Endometrial microvascular endothelial cells (primary cell): ENCODE data around the gene OR1F1. TPM values are rescaled to one million over a fixed set of nuclear protein-coding genes. Genes with fewer than 3 reads are reported as not detected.
"Not testable (repeated sequence)": the region's sequence is repeated elsewhere in the genome, so short reads cannot be mapped to it uniquely, and the experiment has no call there.

Experiments used
- in situ Hi-C: cut with HindIII; loops from 2 replicates; pipeline ENCODE4 v1.10.0; 2017; ENCODE audit warnings: low sequenced_read_pairs, low pct_unique_long_range_greater_than_20kb; ENCODE audit errors: inconsistent ontology term
- total RNA-seq: library from RNA; depleted of rRNA; stranded (reverse); fragments of >200 nt; gene quantifications from one replicate; pipeline ENCODE4 v1.2.3, GENCODE V29; 2015; ENCODE audit errors: inconsistent ontology term

Gene OR1F1
- total RNA-seq, 1 donor from 2014 or later = not detected

DNA sequence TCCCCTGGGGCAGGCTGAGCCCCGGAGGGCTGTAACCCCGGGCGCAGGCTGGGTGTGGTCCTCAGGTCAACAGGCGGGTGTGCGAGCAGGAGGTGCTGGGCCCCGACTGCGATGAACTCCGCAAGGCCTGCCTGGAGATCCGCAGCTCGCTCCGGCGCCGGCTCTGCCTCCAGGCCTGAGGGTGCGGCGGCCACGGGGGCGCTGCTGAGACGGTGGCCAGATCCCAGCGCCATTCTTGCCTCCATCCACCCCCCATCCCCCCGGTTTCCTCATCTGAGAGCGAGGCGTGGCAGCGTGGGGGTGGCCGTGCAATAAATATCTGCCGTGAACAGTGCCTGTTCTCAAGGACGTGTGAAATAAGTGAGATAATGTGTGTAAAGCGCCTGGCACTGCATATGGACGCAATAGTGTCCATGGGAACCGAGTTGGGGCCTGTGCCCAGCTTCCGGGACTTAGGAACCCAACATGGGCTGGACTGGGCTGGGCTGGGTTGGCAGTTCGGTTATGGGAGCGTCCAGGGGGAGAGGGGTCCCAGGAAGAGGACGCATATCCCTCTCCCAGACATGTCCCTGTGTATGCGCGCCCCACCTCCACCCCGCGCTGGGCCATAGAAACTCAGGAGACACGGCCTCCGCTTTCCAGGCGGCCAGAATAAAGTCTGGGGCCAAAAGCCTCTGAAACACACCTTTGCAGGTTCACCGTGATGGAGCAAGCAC, 38.2 kb upstream of the OR1F1 start:
- in situ Hi-C loops = no loop called here

DNA sequence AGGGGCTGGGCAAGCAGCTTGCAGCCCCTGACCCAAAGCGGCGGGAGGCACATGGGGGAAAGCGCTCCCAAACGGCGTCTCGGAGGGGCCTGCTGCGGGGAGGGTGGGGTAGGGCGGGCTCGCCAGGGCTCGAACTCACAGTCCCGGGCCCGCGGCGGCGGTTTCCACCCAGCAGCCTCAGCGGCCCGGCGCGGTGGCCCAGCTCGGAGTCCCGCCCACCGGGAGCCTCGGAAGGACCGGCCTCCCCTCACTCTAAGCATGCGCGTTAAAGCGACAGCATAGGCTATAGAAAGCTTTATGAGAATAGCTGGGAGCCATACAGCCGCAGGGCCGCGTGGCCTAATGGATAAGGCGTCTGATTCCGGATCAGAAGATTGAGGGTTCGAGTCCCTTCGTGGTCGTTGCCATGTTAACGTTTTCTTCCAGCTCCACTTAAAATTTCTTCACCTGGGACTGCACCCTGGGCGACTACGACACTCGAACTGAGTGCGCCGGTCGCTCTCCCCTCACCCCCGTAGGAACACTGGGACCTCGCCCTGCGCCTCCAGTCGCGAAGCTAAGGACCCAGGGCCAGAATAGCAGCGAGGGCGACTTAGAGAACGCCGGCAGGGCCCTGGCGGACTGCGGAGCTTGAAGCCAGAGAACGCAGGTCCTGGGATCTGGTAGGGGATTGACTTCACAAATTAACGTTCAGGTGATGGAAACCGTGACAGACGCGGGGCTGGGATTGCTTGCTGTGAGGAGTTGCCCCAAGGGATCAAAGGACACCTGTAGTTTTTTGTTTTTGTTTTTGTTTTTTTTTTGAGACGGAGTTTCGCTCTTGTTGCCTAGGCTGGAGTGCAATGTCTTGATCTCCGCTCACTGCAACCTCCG, 37.4 kb upstream of the OR1F1 start:
- in situ Hi-C loops = no loop called here

DNA sequence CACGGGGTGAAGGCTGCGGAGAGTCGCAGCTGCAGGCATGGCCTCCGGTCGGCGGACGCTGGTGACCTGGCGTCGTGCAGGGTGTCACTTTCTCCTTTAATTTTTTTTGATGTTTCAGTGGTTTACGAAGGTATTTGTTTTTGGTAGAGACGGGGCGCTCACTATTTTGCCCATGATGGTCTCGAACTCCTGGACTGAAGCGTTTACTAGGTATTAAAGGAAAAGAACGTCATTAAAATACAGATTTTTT, 36.1 kb upstream of the OR1F1 start:
- in situ Hi-C loops = no loop called here

DNA sequence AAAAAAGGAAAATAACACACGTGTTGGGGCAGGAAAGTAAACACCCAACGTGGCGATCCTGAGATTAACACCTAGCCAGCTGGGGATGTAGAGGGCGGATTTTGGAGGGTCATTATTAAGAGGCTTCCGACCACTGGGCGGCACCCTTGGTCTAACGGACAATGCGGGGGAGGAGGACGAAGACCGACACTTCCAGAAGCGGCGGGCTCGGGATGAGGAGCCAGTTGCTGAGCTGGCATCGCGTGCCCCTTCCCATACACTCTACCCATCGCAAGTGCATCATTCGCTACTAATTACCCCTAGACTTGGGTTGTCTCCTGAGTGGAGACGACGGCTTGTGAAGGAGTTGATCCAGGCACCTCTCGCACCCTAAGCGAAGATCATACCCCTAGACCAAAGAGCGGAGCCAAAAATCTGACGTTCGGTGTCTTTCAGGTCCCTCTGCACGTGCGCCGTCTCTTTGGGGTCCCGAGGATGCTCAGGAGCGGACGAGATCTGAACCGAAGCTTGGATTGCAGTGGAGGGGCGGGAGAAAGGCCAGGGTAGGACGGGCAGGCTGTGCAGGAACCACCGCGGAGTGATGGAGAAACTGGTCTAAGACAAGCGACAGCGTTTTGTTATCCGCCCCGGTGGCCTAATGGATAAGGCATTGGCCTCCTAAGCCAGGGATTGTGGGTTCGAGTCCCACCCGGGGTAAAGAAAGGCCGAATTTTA, 35.6 kb upstream of the OR1F1 start:
- in situ Hi-C loops = no loop called here

DNA sequence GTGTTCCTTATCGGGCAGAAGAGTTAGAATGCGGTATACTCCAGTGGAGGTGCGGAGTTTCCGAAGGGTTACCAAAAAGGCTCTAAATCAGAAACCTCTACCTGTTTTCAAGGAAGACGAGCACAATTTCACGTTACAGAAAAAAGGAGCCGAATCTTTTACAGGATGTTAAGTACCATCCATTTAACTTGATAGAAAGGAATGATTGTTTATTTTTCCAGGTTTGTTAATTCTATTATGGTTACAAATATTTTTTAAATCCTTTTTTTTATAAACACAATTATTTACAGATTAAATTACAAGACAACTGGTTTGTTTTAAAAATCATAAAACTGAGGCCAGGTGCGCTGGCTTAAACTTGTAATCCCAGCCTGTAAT, 35.0 kb upstream of the OR1F1 start:
- in situ Hi-C loops = no loop called here

DNA sequence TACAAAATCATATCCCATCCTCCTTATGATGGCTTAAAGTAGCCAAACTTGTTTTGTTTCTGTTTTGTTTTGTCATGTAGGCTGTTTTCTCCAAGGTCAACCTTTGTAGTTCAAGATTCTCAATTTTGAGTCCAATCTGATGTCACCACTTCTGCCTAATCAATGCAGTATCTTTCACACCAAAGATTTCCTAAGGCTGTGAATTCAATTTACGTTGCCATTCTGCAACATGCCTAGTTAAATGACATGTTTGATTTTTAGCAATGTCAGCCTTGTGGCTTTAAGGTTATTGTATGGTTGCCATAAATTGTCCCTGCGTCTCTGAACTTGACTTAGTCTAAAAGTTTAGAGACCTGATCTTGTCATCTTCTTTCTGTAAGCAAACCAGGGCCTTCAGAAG, 32.8 kb upstream of the OR1F1 start:
- in situ Hi-C loops = no loop called here

DNA sequence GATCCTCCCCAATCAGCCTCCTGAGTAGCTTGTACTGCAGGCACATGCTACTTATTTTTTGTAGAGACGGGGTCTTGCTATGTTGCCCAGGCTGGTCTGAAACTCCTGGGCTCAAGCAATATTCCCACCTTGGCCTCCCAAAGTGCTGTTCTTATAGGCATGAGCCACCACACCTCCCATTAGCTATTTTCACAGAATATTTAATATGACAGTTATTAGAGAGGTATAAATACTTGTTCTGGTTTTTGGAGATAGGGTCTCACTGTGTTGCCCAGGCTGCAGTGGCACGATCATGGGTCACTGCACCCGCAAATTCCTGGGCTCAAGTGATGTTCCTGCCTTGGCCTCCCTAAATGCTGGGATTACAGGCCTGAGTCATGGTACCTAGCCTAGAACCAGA, 32.0 kb upstream of the OR1F1 start:
- in situ Hi-C loops = no loop called here

DNA sequence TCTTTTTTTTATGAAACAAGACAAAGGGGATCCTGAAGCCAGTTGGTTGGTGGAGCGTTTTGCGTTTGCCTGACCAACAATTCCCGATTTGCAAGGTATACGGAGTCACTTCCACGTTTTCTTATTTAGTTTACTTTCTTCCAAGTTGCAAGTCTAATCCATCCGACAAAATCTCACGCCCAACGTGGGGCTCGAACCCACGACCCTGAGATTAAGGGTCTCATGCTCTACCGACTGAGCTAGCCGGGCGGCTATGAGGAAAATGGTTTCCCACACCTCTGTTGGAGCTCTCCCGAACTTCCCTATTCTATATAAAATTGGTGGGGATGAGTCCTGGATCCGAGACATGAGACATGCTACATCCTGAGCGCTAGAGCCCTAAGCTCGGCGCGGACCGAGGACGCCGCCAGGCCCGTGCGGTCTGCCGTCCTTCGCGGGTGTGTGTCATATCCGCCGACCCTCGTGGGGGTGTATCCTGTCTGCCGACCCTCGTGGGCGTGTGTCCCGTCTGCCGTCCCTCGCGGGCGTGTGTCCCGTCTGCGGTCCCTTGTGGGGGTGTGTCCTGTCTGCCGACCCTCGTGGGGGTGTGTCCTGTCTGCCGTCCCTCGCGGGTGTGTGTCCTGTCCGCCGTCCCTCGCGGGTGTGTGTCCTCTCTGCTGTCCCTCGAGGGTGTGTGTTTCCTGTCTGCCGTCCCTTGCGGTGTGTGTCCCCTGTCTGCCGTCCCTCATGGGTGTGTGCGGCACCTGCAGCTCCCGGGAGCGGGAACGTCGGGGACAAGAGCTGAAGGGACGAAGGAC, 30.6 kb upstream of the OR1F1 start:
- in situ Hi-C loops = no loop called here

DNA sequence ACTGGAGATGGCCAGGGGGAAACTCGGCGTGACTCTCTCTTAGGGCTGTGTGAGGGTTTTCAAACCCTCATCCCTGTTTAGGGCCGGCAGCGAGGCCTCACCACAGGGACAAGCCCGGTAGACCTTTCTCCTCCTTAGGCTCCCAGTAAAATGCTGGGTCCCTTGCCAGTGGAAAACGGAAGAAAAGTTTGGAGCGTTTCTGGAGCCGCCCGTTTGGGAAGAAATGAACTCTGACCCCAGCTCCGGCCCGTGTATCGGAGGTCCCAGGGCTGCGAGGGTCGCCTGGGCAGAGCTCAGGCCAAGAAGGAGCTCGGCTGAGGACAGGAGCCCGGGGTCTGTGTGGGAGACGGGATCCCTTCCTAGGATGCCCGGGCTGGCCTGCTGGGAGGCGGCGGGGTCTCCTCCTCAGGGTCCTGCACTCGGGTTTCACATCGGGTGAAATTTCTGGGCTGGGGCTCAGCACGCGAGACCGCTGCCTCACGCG, 29.9 kb upstream of the OR1F1 start:
- in situ Hi-C loops = no loop called here

DNA sequence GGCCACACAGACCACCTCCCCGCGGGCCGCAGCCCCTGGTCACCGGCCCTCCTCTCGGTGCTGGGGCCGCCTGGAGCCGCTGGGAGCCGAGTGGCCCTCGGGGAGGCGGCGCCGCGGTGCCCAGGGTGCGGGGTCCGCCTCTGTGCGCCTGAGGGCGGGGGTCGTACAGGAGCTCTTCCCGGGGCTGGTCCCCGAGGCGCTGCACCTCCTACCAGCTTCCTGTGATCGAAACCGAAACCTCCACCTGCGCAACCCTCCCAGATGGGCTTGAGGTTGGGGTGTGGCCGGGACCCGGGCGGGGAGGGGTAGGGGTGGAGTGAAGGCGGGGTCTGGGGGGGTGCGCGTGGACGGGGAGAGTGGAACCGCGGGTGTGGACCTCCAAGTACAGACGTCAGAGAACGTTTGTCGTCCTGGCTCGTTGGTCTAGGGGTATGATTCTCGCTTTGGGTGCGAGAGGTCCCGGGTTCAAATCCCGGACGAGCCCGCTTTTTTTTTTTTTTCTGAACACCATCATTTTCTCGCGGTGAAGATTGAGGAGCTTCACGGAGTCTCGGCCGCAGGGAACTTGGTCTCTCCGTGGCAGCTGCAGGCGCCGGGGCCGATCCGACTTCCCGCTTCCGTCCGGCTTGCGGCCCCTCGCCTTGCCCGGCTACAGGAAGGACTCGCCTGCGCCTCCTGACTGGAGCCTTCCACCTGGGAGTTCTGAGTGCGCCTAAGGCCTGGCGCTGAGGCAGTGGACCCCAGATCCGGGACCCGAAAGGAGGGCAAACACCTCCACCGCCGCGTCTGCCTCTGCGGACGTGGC, 29.3 kb upstream of the OR1F1 start:
- in situ Hi-C loops = no loop called here

DNA sequence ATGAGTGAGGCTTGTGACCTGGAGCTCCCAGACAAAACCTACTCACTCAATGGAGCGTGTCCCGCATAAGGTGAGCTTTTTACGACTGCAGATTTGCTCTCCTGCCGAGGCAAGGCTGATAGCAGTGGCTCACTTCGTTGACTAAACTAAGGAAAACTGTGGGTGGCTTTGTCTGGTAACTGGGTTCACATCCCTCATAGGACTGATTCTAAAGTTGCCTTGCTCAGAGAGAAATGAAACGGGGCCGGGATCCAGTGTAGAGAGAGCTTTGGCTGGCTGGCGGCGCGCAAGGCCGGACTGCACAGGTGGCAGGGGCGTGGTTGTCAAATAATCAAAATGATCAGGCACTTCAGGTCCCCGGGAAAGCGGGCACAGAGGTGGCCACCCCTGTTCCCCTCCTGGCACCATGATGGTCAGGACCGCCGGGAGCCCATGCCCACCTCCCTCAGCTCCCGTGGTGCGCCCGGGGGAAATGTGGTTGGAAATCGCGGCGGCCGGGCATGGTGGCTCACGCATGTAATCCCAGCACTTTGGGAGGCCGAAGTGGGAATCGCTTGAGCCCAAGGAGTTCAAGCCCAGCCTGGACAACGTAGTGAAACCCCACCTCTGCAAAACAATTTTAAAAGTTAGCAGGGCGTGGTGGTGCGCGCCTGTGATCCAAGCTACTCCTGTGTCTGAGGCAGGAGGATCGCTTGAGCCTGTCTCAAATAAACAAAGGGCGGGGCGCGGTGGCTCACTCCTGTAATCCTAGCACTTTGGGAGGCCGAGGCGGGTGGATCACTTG, 26.6 kb upstream of the OR1F1 start:
- in situ Hi-C loops = no loop called here

DNA sequence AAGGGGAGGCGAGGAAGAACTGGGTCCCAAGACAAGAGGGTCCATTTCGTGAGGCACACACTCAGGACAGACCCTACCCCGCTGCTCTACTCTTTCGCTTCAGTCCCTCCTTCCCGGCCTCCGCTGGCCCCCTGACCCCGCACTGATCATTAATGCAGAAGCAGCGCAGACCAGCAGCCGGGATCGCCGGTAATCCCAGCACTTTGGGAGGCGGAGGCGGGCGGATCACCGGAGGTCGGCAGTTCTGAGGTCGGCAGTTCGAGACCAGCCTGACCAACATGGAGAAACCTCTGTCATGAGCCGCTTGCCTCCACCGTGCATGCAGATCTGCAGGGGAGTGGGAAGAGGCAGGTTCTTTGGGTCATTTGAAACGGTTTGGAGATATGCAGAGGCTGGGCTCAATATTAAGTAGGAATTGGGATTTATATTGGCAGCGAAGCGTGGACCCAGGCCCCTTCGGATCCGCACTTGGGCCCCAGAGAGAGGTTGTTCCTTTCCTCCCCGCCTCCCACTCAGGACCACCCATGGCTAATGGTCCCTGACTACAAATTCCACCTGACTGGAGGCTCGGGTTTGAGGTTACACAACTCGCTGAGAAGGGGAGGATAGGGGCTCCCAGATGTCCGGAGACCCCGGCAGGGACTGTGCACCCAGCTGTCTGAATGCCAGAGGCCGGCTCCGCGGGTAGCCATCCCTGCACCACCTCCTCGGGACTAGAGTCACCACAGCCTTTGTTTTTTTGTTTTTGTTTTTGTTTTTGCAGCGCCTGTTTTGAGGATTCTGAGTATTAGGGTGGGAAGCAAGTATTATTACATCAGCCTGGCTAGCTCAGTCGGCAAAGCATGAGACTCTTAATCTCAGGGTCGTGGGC, 23.6 kb upstream of the OR1F1 start:
- in situ Hi-C loops = no loop called here

DNA sequence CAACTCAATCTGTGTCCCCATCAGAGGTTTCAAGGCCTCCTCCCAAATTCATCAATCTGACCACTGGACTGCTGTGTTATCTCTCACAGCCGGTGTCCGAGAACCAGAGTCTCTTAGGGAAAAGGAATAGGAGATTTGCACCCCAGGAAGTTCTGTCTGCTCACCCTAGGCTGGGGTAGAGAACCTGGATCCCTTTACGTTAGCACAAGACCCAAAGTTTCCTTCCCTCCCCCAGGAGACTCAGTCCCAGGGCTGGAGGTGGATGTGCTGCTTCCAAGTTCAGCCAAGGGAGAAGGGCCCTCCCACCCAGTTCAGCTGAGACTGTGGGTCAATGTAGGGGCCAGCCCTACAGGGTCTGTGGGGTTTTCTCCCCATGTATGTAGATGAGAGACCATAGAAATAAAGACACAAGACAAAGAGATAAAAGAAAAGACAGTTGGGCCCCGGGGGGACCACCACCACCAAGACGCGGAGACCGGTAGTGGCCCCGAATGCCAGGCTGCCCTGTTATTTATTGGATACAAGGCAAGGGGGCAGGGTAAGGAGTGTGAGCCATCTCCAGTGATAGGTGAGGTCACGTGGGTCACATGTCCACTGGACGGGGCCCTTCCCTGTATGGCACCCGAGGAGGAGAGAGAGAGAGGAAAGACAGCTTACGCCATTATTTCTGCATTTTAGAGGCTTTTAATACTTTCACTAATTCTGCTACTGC, 22.7 kb upstream of the OR1F1 start:
- in situ Hi-C loops = no loop called here

DNA sequence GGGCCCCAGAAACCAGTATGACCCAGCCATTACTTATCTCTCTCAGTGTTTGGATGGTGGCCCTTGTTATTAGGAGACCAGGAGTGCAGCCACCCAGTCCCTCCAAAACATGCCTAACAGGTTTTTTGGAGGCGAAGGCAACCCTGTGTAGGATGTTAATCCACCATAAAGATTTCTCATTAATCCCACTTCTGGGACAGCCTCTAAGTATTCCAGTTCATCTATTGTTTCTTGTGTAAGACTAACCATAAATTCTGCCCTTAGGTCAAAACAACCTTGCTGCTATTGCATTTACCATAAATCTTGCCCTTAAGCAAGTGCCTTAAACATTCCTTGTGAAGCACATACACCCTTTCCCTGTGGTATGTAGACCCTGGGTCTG, 21.5 kb upstream of the OR1F1 start:
- in situ Hi-C loops = no loop called here

DNA sequence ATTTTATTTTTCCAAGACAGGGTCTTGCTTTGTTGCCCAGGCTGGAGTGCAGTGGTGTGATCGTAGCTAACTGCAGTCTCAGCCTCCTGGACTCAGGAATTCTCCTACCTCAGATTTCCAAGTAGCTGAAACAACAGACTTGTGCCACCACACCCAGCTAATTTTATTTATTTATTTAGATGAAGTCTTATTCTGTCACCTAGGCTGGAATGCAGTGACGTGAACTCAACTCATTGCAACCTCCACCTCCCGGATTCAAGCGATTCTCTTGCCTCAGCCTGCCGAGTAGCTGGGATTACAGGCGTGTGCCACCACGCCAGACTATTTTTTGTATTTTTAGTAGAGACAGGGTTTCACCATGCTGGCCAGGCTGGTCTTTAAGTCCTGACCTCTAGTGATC, 19.3 kb upstream of the OR1F1 start:
- in situ Hi-C loops = not testable (repeated sequence)

DNA sequence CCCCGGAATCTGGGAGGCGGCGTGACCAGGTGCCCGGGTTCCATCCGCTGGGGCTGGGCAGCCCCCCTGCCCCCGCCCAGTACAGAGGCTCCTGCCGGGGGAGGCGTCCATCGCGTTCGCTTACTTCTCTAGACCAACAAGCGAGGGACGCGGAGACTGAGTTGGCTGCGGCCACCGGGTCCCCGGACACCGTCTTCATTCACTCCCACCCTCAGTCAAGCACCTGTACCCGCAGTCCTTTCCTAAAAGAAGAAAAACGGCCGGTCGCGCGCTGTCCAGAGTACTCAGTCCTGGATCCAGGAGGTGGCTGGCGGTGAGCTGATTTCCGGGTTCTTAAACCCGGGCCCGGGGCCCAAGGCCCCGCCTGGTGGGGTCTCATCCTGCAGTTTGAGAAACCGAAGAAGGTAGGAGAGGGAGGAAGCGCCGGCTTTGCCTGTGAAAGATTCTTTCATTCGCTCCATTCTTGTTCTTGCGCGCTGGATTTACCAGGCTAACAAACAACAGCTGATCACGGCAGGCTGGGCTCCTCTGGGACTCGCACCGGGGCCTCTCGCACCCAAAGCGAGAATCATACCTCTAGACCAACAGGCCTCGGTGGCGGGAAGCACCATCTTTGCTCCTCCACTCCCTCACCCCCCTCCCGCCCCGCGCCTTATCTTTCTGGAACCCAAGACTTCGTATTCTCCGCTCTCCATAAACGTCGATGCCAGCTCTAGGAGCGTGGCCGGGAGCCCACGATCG, 17.4 kb upstream of the OR1F1 start:
- in situ Hi-C loops = no loop called here
